HG03025 (cell line): ENCODE data around the gene PRKAR1B.

Source experiments
- ATAC-seq: cut with Tn5 transposase; IDR thresholded peaks from one replicate; pipeline ENCODE4 v1.9.1; 2021; ENCODE audit warnings: mild to moderate bottlenecking, moderate library complexity; ENCODE audit not compliant: unreplicated experiment, low FRiP score

The PRKAR1B gene

GRCh38 chr7:727104-727805, at the start of gene PRKAR1B:
Gene PRKAR1B (minus strand): TSS chr7:727281. CDS start chr7:711505, 15,776 bp downstream.
- ATAC-seq, result peak; percentile 36

- no peak for ATAC-seq
Measured at GRCh38 chr7:776381-776780, 49.3 kb upstream of the PRKAR1B start.

GRCh38 chr7:774161-775109, 47.4 kb upstream of the PRKAR1B start:
- ATAC-seq, result no peak

- no peak for ATAC-seq
Measured at GRCh38 chr7:773622-773915, 46.5 kb upstream of the PRKAR1B start.

- no peak for ATAC-seq
Measured at GRCh38 chr7:772861-773621, 46.0 kb upstream of the PRKAR1B start.

- ATAC-seq, result no peak
Measured at GRCh38 chr7:772392-772791, 45.3 kb upstream of the PRKAR1B start.

- ATAC-seq, result no peak
Measured at GRCh38 chr7:772005-772294, 44.9 kb upstream of the PRKAR1B start.

GRCh38 chr7:771234-772004, 44.3 kb upstream of the PRKAR1B start:
- ATAC-seq, result no peak

GRCh38 chr7:770741-771166, 43.7 kb upstream of the PRKAR1B start:
- no peak for ATAC-seq

GRCh38 chr7:770336-770735, 43.3 kb upstream of the PRKAR1B start:
- no peak for ATAC-seq

- no peak for ATAC-seq
Measured at GRCh38 chr7:768881-769504, 41.9 kb upstream of the PRKAR1B start.

- no peak for ATAC-seq
Measured at GRCh38 chr7:767941-768731, 41.1 kb upstream of the PRKAR1B start.

GRCh38 chr7:767580-767940, 40.5 kb upstream of the PRKAR1B start:
- ATAC-seq, result no peak

- ATAC-seq, result no peak
Measured at GRCh38 chr7:765383-765782, 38.3 kb upstream of the PRKAR1B start.

GRCh38 chr7:763762-764161, 36.7 kb upstream of the PRKAR1B start:
- ATAC-seq, result no peak

- ATAC-seq, result no peak
Measured at GRCh38 chr7:762885-763284, 35.8 kb upstream of the PRKAR1B start.

- ATAC-seq, result no peak
Measured at GRCh38 chr7:761631-762030, 34.5 kb upstream of the PRKAR1B start.

GRCh38 chr7:761101-761500, 34.0 kb upstream of the PRKAR1B start:
- ATAC-seq, result no peak

- ATAC-seq, result no peak
Measured at GRCh38 chr7:760006-760405, 32.9 kb upstream of the PRKAR1B start.
